ENCODE data around the gene CENPT. TPM values are rescaled to one million over a fixed set of nuclear protein-coding genes. Genes with fewer than 3 reads are reported as not detected.

CENPT gene, protein sequence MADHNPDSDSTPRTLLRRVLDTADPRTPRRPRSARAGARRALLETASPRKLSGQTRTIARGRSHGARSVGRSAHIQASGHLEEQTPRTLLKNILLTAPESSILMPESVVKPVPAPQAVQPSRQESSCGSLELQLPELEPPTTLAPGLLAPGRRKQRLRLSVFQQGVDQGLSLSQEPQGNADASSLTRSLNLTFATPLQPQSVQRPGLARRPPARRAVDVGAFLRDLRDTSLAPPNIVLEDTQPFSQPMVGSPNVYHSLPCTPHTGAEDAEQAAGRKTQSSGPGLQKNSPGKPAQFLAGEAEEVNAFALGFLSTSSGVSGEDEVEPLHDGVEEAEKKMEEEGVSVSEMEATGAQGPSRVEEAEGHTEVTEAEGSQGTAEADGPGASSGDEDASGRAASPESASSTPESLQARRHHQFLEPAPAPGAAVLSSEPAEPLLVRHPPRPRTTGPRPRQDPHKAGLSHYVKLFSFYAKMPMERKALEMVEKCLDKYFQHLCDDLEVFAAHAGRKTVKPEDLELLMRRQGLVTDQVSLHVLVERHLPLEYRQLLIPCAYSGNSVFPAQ
- 12.2 and 20.0 TPM in 2 replicates for total RNA-seq

DNA sequence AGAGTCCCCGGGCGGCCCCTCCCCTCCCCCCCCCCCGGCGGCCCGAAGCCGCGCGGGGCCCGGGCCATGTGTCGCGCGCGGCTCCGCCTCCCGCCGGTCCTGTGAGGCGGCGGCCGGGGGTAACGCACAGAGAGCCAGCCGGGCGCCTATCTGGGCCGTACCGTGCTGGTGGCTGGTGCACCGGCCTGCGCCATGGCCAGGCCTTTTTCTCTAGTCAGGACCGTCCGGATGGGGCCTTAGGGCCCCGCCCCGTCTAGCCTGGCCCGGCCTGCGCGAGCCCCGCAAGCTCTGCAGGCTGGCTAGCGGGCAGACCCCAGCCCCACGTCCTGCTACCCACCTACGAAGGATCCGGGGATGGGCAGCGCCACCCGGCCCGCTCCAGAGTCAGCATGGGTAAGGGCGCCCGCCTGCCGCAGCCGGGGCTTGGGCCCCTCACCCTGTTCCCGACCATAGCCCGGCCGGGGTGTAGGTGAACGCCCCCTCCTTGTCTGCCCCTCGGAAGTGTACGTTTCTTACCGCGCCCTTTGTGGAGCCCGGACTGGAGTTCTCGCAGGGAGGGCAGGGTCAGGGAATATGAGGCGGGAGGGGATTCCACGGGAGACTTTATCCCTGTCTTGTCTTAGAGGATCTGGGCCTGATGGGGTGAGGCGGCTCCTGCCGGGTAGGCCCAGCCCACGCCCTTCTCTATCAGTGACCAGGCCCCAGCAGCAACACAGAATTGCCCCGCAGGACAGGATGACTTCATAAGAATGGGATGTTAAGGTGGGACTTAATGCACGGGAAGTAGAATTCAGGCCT, at the start of gene CENPT:
CENPT (minus strand) TSS at position 630 of the 798 bp plus-strand sequence. CDS start 13,834 bp downstream, outside the sequence.
- DNase-seq (ENCODE audit: low read depth in 2 of 2): peak; percentile 50 to 74

DNA sequence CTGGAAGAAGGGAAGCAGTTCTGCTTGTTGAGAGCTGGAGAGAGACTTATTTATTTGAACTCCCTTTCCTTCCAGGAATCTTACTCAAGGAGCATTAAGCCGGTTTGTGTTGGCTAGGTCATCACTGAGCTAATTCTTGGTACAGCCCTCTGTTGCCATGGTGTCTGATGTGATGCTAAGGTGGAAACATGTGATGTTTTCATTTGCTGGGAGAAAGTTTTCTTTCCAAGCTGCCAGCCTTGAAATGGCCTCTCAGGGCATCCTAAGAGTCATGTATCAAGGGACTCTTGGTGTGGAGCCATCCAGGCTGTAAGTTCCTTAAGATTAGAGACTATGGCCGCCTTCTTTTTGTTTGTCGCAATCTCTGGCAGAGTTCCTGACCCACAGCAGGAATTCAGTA, 49.7 kb upstream of the CENPT start:
- DNase-seq (ENCODE audit: low read depth in 2 of 2): peak in 1 of 2 donors; percentile 81

DNA sequence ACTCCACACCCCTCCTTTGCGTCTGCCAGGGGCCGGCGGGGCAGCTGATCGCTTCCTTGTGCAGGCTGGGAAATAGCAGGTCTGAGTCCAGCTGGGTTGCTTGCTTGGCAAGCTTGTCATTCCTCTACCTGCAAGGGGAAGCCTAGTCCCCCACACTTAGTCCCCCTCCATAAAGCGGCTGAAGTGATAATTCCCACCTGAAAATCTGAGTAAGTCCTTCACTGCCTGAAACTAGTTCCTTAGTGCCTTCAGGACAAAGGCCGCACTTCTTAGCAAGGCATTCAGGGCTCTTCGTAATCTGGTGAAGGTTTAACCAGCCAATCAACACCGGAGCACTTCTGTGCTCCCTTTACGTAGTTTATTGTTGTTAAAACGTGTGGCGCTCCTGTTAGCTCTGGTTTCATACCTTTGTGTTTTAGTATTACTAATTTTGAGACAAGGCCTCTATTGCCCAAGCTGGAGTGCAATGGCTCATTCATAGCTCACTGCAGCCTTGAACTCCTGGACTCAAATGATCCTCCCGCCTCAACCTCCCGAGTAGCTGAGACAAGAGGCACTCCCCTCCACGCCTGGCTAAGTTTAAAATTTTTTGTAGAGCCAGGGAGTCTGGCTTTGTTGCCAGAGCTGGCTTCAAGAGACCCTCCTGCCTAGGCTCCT, 46.4 kb upstream of the CENPT start:
- DNase-seq (ENCODE audit: low read depth in 2 of 2): no peak

DNA sequence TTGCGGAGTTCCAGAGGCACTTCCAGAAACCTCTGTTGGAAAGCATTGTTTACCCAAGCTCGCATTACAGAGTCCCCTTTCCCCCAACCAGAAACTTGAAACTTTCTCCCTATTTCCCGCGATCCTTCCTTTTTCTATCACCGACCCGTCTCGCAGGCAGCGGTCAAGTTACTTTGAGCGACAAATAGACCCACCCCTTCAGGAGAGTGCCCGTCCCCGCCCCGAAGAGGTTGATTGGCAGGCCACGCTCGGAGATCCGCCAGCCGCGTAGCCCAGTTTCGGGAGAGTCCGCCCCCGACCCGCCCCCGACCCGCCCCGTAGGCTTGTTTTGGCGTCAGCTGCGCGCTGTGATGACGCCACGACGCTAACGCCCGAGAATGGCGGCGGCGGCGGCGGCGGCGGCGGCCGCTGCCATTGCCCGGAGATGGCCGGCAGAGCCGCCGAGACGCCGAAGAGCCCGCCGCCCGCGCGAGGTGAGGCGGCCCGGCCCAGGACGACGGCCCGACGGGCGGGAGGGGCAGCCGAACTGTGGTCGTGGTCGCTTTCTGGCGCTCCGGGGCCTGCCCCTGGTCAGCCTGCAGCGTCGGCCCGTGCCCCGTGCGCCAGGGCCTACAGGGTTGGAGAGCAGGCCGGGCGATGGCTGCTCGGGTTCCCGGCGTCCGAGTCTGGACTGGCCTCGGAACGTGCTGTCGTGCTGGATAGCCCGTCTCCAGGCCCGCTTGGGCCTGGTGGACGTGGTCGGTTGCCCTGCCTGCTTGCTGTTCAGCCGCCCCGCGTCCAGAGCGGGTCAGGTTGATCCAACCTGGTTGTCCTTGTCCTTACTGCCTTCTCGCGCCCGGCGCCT, 45.6 kb upstream of the CENPT start, which contains the start of gene PSKH1:
PSKH1 (plus strand) TSS at position 356 of the 844 bp plus-strand sequence. CDS start 15,496 bp downstream, outside the sequence.
- peak; percentile 97 for DNase-seq (ENCODE audit: low read depth in 2 of 2)

DNA sequence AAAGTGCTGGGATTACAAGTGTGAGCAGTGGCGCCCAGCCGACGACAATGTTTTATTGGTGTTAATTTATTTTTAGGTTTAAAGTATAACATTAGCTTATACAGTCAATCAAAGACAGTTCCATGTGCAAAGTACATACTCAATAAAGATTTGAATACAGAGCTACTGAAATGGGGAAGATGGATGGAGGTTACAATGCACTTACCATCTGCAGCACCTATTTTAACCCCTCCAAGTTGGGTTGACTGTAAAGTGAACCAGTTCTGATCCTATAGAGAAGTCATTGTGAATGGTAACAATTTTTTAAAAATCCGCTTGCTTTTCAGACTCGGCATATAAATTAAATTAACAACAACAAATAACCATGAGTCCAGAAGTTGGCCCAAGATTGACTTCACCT, 44.9 kb upstream of the CENPT start:
- no peak for DNase-seq (ENCODE audit: low read depth in 2 of 2)

DNA sequence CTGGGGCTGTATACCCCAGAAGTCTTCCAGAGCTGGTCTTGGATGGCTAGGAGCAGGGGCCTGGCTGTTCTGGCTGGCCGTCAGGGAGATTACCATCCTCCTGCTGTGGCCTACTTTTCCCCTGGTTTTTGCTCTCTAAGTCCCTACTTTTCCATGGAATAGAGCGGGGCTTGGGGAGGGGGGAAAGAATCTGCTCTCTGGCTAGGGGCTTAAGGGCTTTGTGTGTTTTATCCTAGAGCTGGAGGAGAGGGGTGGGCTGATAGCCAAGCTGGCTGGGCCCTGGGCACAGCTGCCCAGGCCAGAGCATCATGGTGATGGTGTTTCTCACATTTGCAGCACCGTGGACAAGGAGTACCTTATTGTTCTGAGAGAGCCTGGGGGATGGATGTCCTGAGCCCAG, 40.8 kb upstream of the CENPT start:
- no peak for DNase-seq (ENCODE audit: low read depth in 2 of 2)

DNA sequence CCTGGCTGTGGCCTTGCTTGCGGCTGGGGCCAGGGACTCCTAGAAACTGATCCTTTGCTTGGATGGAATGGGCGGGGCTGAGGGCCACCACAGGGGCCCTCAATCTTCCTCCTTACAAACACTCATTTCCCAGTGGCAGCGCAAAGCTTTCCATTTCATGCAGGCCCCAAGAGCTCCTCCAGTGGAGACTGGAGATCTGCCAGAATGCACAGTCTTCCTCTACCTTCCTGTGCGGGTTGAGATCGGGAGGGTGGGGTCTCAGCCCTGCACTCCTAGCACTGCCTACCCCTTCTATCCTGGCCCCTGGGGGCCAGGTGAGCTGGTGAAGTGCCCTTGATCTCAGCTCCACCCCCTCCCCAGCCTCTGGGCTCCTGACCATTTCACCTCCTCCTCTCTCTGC, 38.9 kb upstream of the CENPT start:
- no peak for DNase-seq (ENCODE audit: low read depth in 2 of 2)

DNA sequence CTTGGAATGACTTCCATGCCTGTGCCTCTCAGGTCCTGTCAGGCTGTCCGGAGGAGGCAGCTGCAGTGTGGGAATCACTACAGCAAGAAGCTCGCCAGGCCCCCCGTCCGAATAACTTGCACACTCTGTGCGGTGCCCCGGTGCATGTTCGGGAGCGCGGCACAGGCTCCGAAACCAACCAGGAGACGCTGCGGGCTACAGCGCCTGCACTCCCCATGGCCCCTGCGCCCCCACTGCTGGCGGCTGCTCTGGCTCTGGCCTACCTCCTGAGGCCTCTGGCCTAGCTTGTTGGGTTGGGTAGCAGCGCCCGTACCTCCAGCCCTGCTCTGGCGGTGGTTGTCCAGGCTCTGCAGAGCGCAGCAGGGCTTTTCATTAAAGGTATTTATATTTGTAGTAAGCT, 38.5 kb upstream of the CENPT start:
- no peak for DNase-seq (ENCODE audit: low read depth in 2 of 2)

DNA sequence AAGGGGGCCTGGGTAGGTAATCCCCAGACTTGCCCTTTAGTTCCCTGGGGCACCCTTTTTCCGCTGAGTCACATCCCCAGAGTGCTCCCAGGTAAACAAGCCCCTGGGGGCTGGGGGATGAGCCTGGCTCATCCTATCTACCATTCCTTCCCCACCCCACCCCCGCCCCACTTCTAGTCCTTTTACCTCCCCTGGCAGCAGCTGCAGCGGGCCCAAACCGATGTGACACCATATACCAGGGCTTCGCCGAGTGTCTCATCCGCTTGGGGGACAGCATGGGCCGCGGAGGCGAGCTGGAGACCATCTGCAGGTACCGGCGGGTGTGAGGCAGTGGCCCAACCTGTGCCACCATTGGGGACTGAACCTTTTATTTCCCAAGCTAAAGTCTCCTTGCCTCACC, 38.1 kb upstream of the CENPT start:
- no peak for DNase-seq (ENCODE audit: low read depth in 2 of 2)

DNA sequence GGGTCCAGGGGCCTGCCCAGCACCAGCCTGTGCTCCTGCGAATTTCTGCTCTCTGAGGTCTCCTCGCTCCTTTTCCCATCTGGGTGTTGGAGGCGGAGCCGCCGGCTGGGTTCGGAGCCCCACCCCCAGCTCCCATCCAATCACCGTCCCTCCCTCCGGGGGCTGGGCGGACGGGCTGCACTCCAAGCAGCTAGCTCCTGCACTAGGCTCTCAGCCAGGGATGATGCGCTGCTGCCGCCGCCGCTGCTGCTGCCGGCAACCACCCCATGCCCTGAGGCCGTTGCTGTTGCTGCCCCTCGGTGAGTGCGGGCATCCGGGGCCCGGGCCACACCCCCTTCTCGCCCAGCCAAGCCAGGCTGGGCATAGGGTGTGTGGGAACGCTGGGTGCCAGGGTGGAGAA, 37.2 kb upstream of the CENPT start, which contains the start of gene NRN1L:
NRN1L (plus strand) TSS at position 202 of the 400 bp plus-strand sequence; CDS start at position 221, 19 bp downstream.
- peak; percentile 76 to 93 for DNase-seq (ENCODE audit: low read depth in 2 of 2)

DNA sequence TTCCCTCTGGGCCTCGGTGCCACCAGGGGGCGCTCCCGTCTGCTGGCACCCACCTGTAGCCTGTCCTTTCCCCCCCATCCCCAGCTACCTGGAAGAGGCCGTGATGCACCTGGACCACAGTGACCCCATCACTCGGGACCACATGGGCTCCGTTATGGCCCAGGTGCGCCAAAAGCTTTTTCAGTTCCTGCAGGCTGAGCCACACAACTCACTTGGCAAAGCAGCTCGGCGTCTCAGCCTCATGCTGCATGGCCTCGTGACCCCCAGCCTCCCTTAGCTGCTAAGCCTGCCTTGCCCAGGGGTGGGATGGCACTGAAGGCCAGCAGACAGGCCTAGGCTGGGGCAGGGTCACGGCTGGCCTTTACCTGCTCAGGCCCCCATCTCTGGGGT, 36.4 kb upstream of the CENPT start:
- peak; percentile 60 to 72 for DNase-seq (ENCODE audit: low read depth in 2 of 2)

DNA sequence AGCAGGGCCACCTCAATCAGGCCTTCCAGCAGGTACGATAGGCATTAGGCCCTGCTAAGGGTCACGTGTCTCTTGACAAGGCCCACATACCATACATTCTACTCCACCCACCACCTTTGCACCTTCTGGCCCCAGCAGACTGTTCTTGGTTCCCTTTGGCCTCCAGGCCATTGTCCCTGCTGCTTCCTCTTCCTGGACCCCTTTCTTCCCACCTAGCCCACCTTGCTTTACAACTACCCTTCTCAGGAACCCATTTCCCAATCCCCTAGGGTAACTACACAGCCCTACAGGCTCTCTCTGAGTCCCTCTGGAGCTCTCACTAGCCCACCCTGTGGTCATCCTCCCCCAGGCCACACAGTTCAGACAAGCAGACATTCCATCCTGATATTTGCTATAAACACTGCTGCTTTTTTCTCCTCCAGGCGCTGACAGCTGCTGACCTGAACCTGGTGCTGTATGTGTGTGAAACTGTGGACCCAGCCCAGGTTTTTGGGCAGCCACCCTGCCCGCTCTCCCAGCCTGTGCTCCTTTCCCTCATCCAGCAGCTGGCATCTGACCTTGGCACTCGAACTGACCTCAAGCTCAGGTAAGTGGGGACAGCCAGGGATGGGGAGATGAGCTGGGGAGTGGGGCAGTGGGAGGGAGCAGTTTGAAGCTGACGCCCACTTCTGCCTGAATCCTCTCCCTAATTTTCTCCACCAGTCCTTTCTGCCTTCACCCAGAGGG, 35.8 kb upstream of the CENPT start:
- no peak for DNase-seq (ENCODE audit: low read depth in 2 of 2)

DNA sequence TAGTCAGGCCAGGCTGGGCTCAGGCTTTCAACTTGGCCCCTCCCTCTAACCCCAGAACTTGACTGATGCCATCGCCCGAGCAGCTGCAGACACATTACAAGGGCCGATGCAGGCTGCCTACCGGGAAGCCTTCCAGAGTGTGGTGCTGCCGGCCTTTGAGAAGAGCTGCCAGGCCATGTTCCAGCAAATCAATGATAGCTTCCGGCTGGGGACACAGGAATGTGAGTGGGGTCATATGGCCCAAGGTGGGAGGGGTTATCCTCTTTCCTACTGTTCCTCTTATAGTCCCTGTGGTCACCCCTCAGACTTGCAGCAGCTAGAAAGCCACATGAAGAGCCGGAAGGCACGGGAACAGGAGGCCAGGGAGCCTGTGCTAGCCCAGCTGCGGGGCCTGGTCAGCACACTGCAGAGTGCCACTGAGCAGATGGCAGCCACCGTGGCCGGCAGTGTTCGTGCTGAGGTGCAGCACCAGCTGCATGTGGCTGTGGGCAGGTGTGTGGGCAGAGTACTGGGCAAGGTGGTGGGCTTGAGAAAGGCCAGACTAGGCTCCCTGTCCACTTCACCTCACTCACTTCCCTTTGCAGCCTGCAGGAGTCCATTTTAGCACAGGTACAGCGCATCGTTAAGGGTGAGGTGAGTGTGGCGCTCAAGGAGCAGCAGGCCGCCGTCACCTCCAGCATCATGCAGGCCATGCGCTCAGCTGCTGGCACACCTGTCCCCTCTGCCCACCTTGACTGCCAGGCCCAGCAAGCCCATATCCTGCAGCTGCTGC, 35.1 kb upstream of the CENPT start:
- DNase-seq (ENCODE audit: low read depth in 2 of 2): peak; percentile 33 to 61

DNA sequence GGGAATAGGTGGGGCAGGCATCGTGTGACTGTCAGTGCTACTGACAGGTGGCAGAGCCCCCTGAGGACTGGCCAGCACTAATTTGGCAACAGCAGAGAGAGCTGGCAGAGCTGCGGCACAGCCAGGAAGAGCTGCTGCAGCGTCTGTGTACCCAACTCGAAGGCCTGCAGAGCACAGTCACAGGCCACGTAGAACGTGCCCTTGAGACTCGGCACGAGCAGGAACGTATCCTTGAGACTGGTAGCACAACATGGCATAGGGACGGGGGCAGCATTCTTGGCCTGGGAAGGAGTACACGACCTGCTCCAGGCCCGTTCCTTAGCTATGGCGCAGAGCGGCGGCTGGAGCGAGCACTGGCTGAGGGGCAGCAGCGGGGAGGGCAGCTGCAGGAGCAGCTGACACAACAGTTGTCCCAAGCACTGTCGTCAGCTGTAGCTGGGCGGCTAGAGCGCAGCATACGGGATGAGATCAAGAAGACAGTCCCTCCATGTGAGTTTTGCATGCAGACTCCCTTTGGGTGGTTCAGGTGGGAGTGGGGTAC, 34.2 kb upstream of the CENPT start:
- DNase-seq (ENCODE audit: low read depth in 2 of 2): no peak

DNA sequence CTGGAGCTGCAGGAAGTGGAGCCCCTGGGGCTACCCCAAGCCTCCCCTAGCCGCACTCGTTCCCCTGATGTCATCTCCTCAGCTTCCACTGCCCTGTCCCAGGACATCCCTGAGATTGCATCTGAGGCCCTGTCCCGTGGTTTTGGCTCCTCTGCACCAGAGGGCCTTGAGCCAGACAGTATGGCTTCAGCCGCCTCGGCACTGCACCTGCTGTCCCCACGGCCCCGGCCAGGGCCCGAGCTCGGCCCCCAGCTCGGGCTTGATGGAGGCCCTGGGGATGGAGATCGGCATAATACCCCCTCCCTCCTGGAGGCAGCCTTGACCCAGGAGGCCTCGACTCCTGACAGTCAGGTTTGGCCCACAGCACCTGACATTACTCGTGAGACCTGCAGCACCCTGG, 33.1 kb upstream of the CENPT start:
- DNase-seq (ENCODE audit: low read depth in 2 of 2): no peak

DNA sequence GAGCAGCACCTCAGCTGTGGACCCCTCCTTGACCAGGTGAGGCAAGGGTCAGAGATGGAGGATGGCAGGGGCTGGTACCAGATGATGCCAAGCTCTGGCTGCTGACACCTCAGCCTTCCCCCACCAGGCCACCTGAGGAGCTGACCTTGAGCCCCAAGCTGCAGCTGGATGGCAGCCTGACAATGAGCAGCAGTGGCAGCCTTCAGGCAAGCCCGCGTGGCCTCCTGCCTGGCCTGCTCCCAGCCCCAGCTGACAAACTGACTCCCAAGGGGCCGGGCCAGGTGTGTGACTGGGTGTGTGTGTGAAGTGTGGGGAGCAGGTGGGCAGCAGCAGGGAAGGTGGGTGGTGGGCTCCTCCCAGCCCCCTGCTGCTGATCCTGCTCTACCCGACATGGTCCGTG, 32.4 kb upstream of the CENPT start:
- no peak for DNase-seq (ENCODE audit: low read depth in 2 of 2)

DNA sequence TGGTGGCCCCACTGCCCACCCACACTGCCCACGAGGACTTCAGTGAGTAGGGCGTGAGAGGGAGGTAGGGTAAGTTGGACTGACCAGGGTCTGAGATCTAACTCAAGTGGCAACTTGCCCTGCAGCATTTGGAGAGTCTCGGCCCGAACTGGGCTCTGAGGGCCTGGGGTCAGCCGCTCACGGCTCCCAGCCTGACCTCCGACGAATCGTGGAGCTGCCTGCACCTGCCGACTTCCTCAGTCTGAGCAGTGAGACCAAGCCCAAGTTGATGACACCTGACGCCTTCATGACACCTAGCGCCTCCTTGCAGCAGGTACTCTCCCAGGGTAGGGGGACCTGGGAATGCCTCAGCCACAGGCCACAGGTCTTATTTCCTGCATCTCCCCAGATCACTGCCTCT, 32.0 kb upstream of the CENPT start:
- no peak for DNase-seq (ENCODE audit: low read depth in 2 of 2)

DNA sequence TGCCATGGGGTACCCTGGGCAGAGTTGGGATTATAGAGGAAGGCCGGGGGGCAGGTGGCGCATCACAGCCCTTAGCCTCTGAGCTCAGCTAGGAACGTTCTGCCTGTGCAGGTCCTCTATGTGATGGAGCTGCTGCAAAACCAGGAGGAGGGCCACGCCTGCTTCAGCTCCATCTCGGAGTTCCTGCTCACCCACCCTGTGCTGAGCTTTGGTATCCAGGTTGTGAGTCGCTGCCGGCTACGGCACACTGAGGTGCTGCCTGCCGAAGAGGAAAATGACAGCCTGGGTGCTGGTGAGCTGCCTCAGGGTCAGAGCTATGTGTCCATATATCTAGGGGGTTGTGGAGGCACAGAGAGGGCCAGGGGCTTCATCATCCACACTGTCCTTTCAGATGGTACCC, 31.4 kb upstream of the CENPT start:
- no peak for DNase-seq (ENCODE audit: low read depth in 2 of 2)

DNA sequence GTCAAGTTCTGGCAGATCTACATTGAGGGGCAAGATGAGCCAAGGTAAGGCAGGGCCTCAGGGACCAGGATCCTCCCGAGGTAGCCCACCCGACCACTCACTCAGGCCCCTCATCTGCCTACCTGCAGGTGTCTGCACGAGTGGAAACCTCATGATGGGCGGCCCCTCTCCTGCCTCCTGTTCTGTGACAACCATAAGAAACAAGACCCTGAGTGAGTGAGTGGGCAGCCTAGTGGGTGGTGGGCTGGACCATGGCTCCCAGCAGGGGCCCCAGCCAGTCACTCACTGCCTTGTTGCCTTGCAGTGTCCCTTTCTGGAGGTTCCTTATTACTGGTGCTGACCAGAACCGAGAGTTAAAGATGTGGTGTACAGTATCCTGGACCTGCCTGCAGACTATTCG, 30.7 kb upstream of the CENPT start:
- no peak for DNase-seq (ENCODE audit: low read depth in 2 of 2)
